GM12891 (cell line): ENCODE measurements around the gene SDF2.

Experiments used
- PAX5 ChIP-seq: IDR thresholded peaks from 2 replicates; pipeline ENCODE4 v1.6.1; 2011; ENCODE audit warnings: low read length, moderate library complexity, mild to moderate bottlenecking; ENCODE audit not compliant: insufficient read depth, severe bottlenecking
- POLR2A ChIP-seq: IDR thresholded peaks from 2 replicates; pipeline ENCODE4 v1.6.1; 2011; ENCODE audit warnings: low read depth, low read length, control low read depth
- POLR2AphosphoS5 ChIP-seq: IDR thresholded peaks from 2 replicates; pipeline ENCODE4 v1.6.1; 2011; ENCODE audit warnings: low read depth, low read length, control low read depth
- SPI1 ChIP-seq: IDR thresholded peaks from 2 replicates; pipeline ENCODE4 v1.6.1; 2011; ENCODE audit warnings: low read depth, low read length, control low read depth
- TAF1 ChIP-seq: IDR thresholded peaks from 2 replicates; pipeline ENCODE4 v1.6.1; 2011; ENCODE audit warnings: low read depth, low read length, control low read depth

DNA sequence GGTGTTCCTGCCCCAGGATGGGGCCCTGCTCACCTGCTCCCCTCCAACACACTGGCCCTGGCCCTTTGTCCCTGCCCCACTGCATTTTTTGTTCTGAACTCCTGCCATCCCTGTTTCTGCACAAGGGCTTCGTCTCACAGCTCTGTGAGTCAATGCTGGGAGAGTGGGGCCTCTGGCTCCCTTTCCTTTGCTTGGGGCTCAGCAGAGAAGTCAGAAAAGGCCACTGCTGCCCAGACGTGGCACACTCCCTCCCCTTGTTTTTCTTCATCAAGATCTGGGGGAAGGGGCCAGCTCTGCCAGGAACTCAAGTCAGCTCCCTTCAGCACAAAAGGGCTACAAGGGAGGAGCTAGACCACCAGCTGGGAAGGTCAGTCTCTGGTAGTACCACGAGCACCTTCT lies 41.0 kb upstream of the SDF2 start:
- TF ChIP-seq TAF1: no peak
- TF ChIP-seq POLR2A: no peak
- no peak for TF ChIP-seq POLR2AphosphoS5
- TF ChIP-seq PAX5: no peak
- no peak for TF ChIP-seq SPI1
